Activated CD4-positive, alpha-beta memory T cell treated with anti-CD3 and anti-CD28 coated beads for 36 hours (primary cell): ENCODE data around the gene KREMEN2. TPM values are rescaled to one million over a fixed set of nuclear protein-coding genes. Genes with fewer than 3 reads are reported as not detected.

Experiments
- CTCF ChIA-PET: fragments of 350-600 bp; sonication (Branson Sonifier 250); formaldehyde crosslinking; loops from one replicate; lab custom pipeline; 2021; ENCODE audit warnings: antibody characterized with exemption, inconsistent platforms; lab: Charles Lee
- POLR2A ChIA-PET: fragments of 350-600 bp; sonication (Branson Sonifier 250); formaldehyde crosslinking; loops from one replicate; lab custom pipeline; 2021; ENCODE audit warnings: antibody characterized with exemption; lab: Charles Lee
- DNase-seq: peaks from one replicate; pipeline ENCODE4 v3.0.0-alpha.2; 2020
- H3K27ac Mint-ChIP-seq: one replicate; pipeline ENCODE4 v1.8.0; 2021; ENCODE audit warnings: mixed read lengths
- H3K27me3 Mint-ChIP-seq: one replicate; pipeline ENCODE4 v1.8.0; 2021; ENCODE audit warnings: mixed read lengths
- H3K36me3 Mint-ChIP-seq: one replicate; pipeline ENCODE4 v1.8.0; 2021; ENCODE audit warnings: mixed read lengths
- H3K4me1 Mint-ChIP-seq: one replicate; pipeline ENCODE4 v1.8.0; 2021; ENCODE audit warnings: low read depth, mixed read lengths
- H3K4me3 Mint-ChIP-seq: one replicate; pipeline ENCODE4 v1.8.0; 2021; ENCODE audit warnings: mild to moderate bottlenecking, mixed read lengths
- H3K9me3 Mint-ChIP-seq: one replicate; pipeline ENCODE4 v1.8.0; 2021; ENCODE audit warnings: mixed read lengths
- intact Hi-C: fragments of 100-400 bp; cut with micrococcal nuclease; formaldehyde crosslinking; loops from one replicate; pipeline ENCODE4 v1.15.1; 2023
- total RNA-seq, 2 experiments: library from RNA; stranded (reverse); gene quantifications; one replicate each; pipeline ENCODE4 v1.2.3, GENCODE V29; 2021

Gene KREMEN2
- total RNA-seq, 2 experiments from 2014 or later, result not detected

GRCh38 chr16:2974319-2975056 lies 10.4 kb downstream of the KREMEN2 start:
- intact Hi-C loops, result no loop called here
- Mint-ChIP-seq H3K36me3 (peaks cover 46% of the 10 kb centered on the region), H3K4me1 (peaks cover 18% of the 10 kb centered on the region), H3K27me3 (no peaks in the 10 kb centered on the region), H3K9me3 (no peaks in the 10 kb centered on the region), H3K27ac (no peak overlapping the region), H3K4me3 (no peak overlapping the region)
- no peak for DNase-seq
- ChIA-PET POLR2A (interaction anchor here (0.7 kb wide), 1 partner anchor 234 kb away, joined by 3 read pairs; no protein-coding TSS in a partner anchor), CTCF (interaction anchor here (0.7 to 1.0 kb wide), 2 partner anchors 54 to 57 kb away, joined by 3 read pairs; no protein-coding TSS in a partner anchor)

GRCh38 chr16:2975161-2975795 lies 11.2 kb downstream of the KREMEN2 start:
- intact Hi-C loops, result no loop called here
- peaks cover 21% of the 10 kb centered on the region for H3K4me1 Mint-ChIP-seq
- H3K4me3 Mint-ChIP-seq, result no peak overlapping the region
- H3K27ac Mint-ChIP-seq, result no peak overlapping the region
- ChIA-PET CTCF (interaction anchor here (1.0 kb wide), 1 partner anchor 53 kb away, joined by 3 read pairs; no protein-coding TSS in a partner anchor), POLR2A (no interaction called here)
- H3K36me3 Mint-ChIP-seq, result peaks cover 49% of the 10 kb centered on the region
- DNase-seq, result no peak
- H3K27me3 Mint-ChIP-seq, result no peaks in the 10 kb centered on the region
- H3K9me3 Mint-ChIP-seq, result no peaks in the 10 kb centered on the region

DNA sequence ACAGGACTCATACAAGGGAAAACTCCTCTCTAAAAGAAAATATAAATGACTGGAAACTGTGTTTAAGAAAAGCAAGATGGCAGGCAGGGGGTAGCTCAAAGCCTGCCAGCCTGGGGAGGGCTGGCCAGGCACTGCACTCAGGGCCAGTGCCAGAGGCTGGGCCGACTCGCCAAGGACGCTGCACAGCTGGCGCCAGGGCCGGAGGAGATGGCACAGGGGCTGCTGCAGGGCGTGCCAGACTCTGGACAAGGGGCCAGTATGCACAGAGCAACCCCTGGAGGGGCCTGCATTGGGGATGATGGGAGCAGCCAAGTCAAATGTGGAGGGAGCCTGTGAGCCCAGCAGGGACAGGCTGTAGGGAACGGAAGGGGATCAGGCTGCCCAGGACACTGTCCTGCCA lies 12.1 kb downstream of the KREMEN2 start:
- no peaks in the 10 kb centered on the region for H3K27me3 Mint-ChIP-seq

DNA sequence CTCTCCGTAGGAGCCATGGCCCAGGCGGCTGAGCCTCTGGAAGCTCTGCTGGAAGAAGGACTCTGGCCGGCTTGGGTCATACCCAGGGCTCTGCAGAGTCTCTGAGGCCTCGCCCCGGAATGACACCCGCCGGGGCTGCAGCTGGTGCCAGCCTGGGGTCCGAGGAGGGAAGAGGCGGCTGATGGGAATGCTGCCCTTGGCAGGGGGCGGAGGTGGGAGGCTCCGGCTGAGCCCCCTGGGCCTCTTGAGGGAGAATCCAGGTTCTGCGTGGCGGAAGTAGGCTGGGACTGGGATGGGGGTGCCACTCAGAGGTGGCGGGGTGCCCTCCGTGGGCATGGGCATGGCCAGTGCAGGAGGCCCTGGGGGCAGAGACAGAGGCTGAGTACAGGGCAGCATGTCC lies 12.6 kb downstream of the KREMEN2 start:
- Mint-ChIP-seq H3K36me3 (peaks cover 41% of the 10 kb centered on the region), H3K27ac (no peak overlapping the region), H3K9me3 (no peaks in the 10 kb centered on the region), H3K27me3 (no peaks in the 10 kb centered on the region), H3K4me1 (peaks cover 15% of the 10 kb centered on the region), H3K4me3 (no peak overlapping the region)
- ChIA-PET POLR2A (no interaction called here), CTCF (no interaction called here)
- intact Hi-C loops, result no loop called here
- DNase-seq, result no peak

More for the DNA sequence above, 12.1 kb downstream of the KREMEN2 start:
- Mint-ChIP-seq H3K36me3 (peaks cover 42% of the 10 kb centered on the region), H3K4me3 (no peak overlapping the region), H3K9me3 (no peaks in the 10 kb centered on the region), H3K27ac (no peak overlapping the region), H3K4me1 (peaks cover 15% of the 10 kb centered on the region)
- ChIA-PET POLR2A (no interaction called here), CTCF (no interaction called here)
- intact Hi-C loops, result no loop called here
- no peak for DNase-seq

DNA sequence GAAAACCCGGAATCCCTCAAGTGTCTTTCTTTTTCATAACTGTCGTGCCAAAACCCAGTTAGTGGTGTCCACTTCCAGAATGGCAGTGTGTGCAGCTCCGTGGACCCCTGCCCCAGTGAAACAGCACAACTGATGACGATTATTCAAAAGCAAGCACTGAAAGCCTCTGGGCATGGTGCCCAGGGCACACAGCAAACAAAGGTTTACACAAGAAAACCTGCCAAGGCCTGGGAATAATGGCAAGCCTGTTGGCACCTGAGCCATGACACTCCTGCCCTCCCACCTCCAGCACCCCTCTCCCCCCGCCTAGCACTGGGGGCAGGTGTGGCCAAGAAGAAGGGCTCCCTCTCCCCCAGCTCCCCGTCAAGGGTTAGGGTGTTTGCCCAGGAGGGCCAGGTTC lies 13.4 kb downstream of the KREMEN2 start:
- Mint-ChIP-seq H3K27ac (no peak overlapping the region), H3K9me3 (no peaks in the 10 kb centered on the region), H3K36me3 (peaks cover 35% of the 10 kb centered on the region), H3K4me1 (peaks cover 11% of the 10 kb centered on the region), H3K4me3 (no peak overlapping the region), H3K27me3 (no peaks in the 10 kb centered on the region)
- ChIA-PET CTCF (interaction anchor here (1.4 to 2.0 kb wide), 2 partner anchors 8 to 14 kb away, joined by 4 to 11 read pairs; partner anchors contain the start of genes KREMEN2 and PAQR4), POLR2A (no interaction called here)
- intact Hi-C loops, result no loop called here
- no peak for DNase-seq

DNA sequence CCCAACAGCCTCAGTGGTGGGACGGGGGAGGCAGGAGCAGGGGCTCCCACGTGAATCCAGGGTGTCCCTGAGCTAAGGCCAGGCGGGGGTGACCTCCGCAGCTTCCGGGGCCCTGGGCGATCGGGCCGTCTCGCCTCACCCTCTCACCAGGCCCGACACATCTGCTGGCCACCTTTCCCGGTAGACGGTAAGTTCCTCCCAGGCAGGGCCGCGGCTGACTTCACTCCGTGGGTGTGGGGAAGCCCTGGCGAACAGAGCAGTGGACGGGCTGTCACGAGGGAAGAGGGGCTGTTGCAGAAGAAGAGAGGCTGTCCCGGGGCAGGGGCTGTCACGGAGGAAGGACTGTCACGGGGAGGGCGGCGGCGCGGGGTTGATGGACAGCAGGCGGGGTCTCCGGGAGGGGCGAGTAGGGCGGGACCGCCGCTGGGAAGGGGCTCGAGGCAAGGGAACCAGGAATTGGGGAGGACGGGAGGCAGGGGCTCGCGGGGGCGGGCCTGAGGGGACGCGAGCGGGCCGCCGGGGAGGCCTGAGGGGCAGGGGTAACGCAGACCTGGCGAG lies 15.7 kb downstream of the KREMEN2 start:
- H3K4me3 Mint-ChIP-seq, result peak overlapping the region; percentile 87
- H3K27me3 Mint-ChIP-seq, result no peaks in the 10 kb centered on the region
- peak overlapping the region; percentile 56 for H3K27ac Mint-ChIP-seq
- ChIA-PET POLR2A (interaction anchor here (0.7 to 1.7 kb wide), 2 partner anchors 8 to 10 kb away, joined by 3 to 14 read pairs; partner anchors contain the start of gene PAQR4), CTCF (interaction anchor here (1.6 to 2.0 kb wide), 3 partner anchors 10 to 48 kb away, joined by 7 to 11 read pairs (median 7); partner anchors contain the start of gene PAQR4)
- intact Hi-C loops, result loop anchor here (1.0 to 5.0 kb wide), 2 partner anchors 10 to 72 kb away; partner anchors contain the start of gene PAQR4
- peak; percentile 52 for DNase-seq
- no peaks in the 10 kb centered on the region for H3K9me3 Mint-ChIP-seq
- H3K4me1 Mint-ChIP-seq, result peaks cover 15% of the 10 kb centered on the region
- H3K36me3 Mint-ChIP-seq, result peaks cover 27% of the 10 kb centered on the region

GRCh38 chr16:2980227-2981176 lies 16.4 kb downstream of the KREMEN2 start, which contains the start of gene PKMYT1:
Gene PKMYT1 (minus strand): TSS chr16:2980446. CDS start chr16:2979657, 789 bp downstream.
- DNase-seq, result peak; percentile 96
- intact Hi-C loops, result loop anchor here (1.0 to 5.0 kb wide), 2 partner anchors 11 to 73 kb away; partner anchors contain the start of gene PAQR4
- Mint-ChIP-seq H3K36me3 (peaks cover 24% of the 10 kb centered on the region), H3K4me1 (peaks cover 15% of the 10 kb centered on the region), H3K4me3 (peak within 1 kb of the TSS; percentile 87), H3K27me3 (no peaks in the 10 kb centered on the region), H3K9me3 (no peaks in the 10 kb centered on the region), H3K27ac (peak within 1 kb of the TSS; percentile 81)
- ChIA-PET CTCF (interaction anchor here (0.7 to 1.9 kb wide), 7 partner anchors 8 to 79 kb away, joined by 3 to 7 read pairs (median 3); no protein-coding TSS in a partner anchor), POLR2A (interaction anchor here (0.6 to 1.7 kb wide), 7 partner anchors 8 to 41 kb away, joined by 3 to 14 read pairs (median 3); partner anchors contain the start of gene PAQR4)

- no peaks in the 10 kb centered on the region for H3K27me3 Mint-ChIP-seq
- no peak for DNase-seq
- peak overlapping the region; percentile 81 for H3K27ac Mint-ChIP-seq
- ChIA-PET POLR2A (interaction anchor here (1.1 to 1.3 kb wide), 3 partner anchors 9 to 40 kb away, joined by 3 to 4 read pairs (median 3); no protein-coding TSS in a partner anchor), CTCF (interaction anchor here (0.8 to 1.9 kb wide), 6 partner anchors 9 to 79 kb away, joined by 3 to 7 read pairs (median 3); no protein-coding TSS in a partner anchor)
- peak overlapping the region; percentile 87 for H3K4me3 Mint-ChIP-seq
- peaks cover 18% of the 10 kb centered on the region for H3K36me3 Mint-ChIP-seq
- no peaks in the 10 kb centered on the region for H3K9me3 Mint-ChIP-seq
- intact Hi-C loops, result loop anchor here (5.0 kb wide), 1 partner anchor 74 kb away; no protein-coding TSS in a partner anchor
- H3K4me1 Mint-ChIP-seq, result peaks cover 15% of the 10 kb centered on the region
These were observed 17.3 kb downstream of the KREMEN2 start for GRCh38 chr16:2981177-2981898.

DNA sequence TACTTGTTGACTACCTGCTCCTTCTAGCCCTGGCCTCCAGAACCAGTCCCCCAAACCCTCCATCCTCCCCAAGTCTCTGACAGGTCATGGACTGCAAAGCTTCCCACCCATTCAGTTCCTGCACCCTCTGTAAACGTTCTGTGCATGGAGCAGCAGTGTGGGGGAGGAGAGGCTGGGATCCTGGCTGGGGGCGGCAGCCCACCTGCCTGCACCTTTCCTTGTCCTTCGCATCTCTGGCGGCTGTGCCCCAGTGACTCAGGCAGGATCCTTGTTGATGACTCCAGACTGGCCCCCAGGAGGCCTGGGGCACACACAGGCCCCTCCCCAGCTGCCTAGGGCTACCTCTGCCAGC lies 17.8 kb downstream of the KREMEN2 start:
- peak overlapping the region; percentile 62 for H3K4me3 Mint-ChIP-seq
- peaks cover 15% of the 10 kb centered on the region for H3K4me1 Mint-ChIP-seq
- no peak overlapping the region for H3K27ac Mint-ChIP-seq
- no peaks in the 10 kb centered on the region for H3K9me3 Mint-ChIP-seq
- ChIA-PET POLR2A (interaction anchor here (1.1 to 1.3 kb wide), 3 partner anchors 10 to 39 kb away, joined by 3 to 4 read pairs (median 3); no protein-coding TSS in a partner anchor), CTCF (interaction anchor here (1.2 to 1.6 kb wide), 3 partner anchors 9 to 50 kb away, joined by 3 read pairs; no protein-coding TSS in a partner anchor)
- no peaks in the 10 kb centered on the region for H3K27me3 Mint-ChIP-seq
- intact Hi-C loops, result loop anchor here (5.0 kb wide), 1 partner anchor 75 kb away; no protein-coding TSS in a partner anchor
- H3K36me3 Mint-ChIP-seq, result peaks cover 17% of the 10 kb centered on the region
- DNase-seq, result no peak

DNA sequence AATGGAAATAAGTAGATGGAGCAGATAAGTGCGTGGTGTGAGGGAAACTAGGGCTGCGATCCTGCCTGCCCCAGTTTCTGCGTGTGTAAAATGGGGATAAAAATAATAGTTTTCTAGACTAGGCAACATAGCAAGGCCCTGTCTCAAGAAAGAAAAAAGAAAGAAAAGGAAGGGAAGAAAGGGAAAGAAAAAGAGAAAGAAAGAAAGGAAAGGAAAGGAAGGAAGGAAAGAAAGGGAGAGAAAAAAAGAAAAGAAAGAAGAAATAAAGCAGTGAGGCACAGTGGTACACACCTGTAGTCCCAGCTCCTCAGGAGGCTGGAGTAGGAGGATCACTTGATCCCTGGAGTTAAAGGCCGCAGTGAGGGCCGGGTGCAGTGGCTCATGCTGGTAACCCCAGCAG lies 18.3 kb downstream of the KREMEN2 start:
- Mint-ChIP-seq H3K36me3 (peaks cover 12% of the 10 kb centered on the region), H3K27ac (no peak overlapping the region), H3K4me3 (no peak overlapping the region), H3K9me3 (no peaks in the 10 kb centered on the region), H3K4me1 (peaks cover 15% of the 10 kb centered on the region), H3K27me3 (no peaks in the 10 kb centered on the region)
- ChIA-PET CTCF (interaction anchor here (0.6 to 1.6 kb wide), 4 partner anchors 10 to 49 kb away, joined by 3 to 6 read pairs (median 3); partner anchors contain the start of gene PAQR4), POLR2A (interaction anchor here (1.3 to 1.5 kb wide), 2 partner anchors 12 to 14 kb away, joined by 3 read pairs; no protein-coding TSS in a partner anchor)
- intact Hi-C loops, result loop anchor here (5.0 kb wide), 1 partner anchor 75 kb away; no protein-coding TSS in a partner anchor
- no peak for DNase-seq
